CD4-positive, alpha-beta T cell treated with Interleukin-4 for 1 hour (primary cell): ENCODE data around the gene PDLIM4.

ENCODE experiments used
- DNase-seq, 2 donors: peaks; one replicate each; pipeline ENCODE4 v3.0.0-alpha.2; 2020 to 2022

The PDLIM4 gene

DNA sequence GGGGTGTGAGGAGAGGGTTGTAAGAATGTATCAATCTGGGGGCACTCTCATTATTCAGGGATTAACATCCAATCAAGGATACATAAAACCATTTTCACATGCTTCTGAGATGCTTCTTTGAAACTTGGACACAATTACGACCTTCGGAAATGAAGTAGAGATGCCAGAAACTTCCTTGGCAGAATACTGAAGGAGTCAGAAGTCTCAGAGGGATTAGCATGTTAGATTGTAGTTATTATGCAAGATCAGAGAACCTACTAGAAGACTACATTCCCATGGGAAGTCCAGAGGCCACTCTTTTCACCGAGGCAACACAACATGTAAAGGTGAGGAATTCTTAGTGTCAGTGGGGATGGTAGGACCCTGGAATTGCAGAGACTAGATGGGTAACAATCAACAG, 31.6 kb downstream of the PDLIM4 start:
- no peak for DNase-seq

DNA sequence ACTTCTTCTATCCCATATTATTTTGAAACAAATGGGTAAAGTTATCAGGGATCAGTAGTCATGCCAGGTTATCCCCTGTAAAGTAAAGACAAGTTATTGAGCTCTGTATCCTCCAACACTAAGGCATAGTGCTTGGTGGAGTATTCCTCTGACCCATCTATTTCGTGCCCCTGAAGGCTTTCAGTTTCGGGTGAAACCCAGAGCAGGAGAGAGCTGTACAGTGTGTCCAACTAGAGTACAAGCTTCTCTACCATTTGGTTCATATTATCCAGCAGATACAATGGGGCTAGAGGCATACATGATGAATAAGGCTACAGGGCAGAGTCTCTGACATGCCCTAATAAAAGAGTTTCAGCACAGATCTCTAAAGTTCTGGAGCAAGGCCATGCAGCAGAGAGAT, 33.5 kb downstream of the PDLIM4 start:
- DNase-seq: no peak

DNA sequence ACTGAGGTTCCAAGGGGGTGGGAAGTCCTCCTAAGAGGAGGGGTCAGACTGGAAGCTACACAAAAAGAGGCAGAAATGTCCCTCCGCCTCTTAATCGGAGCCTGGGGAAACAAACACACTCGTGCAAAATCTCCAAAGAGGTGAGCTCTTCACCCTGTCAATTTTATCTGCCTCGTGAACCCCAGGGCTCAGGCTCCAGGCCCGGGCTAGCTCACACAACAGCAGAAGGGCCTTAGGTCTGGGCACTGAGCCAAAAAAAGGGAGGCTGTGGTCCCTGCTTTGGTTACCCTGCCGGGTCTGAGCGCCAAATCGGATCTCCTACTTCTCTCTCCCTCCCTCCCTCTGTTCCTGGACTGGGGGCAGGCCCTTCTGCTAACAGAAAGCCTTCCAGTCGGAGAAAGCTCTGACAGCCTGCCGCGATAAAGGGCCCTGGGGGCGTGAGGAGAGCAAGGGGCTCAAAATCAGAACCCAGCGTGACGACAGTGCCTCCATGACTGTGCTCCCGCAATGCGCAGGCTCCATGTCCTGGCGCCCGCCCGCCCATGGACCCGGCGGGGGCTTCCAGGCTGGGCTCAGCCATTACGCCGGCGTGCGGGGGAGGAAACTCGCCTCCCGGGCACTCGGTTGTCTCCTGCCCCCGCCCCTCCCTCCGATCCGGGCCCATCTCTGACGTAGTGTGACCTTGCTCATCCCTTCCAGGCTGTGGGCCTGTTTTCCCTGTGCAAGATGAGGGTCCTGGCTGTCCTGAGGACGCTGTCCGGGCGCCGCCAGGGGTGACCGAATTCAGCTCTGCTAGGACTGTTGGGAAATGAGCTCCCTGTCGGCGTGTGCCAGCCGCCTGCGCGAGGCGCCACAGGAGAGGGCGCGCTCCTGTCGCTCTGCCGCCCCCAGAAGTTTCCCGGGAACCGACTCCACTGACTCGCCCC, 35.8 kb downstream of the PDLIM4 start:
- peak; percentile 55 to 69 for DNase-seq

GRCh38 chr5:132293992-132294727, 36.7 kb downstream of the PDLIM4 start, which contains the start of gene SLC22A4:
Gene SLC22A4 (plus strand): TSS chr5:132294394. CDS start chr5:132294617, 223 bp downstream.
- DNase-seq: peak; percentile 71 to 76

- DNase-seq: peak; percentile 66 to 87
Observed at GRCh38 chr5:132294728-132295504, 37.4 kb downstream of the PDLIM4 start.

DNA sequence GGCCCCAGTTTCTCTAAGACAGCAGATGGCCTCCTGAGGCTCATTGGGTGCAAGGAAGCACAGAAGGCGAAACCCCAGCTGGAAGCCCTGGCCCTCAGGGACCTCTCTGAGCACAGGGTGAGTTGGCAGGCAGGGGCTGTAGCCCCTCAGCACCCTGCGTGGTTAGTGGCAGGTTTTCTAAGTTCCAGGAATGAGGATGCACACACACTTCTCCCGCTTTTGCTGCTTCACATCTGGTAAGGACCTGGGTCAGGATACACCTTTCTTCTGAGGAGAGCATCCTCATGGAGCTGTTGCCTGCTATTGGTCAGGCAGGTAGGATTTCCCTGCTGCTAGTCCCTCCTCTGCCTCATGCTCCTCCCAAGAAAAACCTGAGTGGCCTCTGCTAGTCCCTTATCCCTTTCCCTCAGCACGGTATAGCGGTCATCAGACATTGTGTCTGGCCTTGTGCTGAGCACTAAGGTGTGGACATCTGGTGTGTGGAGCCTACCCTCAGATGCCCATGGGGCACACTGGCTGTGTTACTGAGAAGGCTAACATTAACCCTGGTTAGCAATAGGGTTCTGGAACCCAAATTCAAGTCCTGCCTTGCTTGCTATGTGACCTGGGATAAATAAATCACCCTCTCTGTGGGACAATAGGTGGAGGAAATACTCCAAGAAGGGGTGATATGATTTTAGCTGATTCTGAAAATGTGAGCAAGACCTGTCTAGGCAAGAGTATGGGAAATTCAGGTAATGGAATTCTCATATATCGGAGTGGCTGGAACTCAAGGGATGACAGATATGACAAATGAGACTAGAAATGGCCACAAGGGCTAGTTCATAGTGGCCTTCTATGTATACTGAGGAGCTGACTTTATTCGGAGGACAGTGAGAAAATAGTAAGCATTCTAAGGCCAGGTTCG, 38.3 kb downstream of the PDLIM4 start:
- no peak for DNase-seq

DNA sequence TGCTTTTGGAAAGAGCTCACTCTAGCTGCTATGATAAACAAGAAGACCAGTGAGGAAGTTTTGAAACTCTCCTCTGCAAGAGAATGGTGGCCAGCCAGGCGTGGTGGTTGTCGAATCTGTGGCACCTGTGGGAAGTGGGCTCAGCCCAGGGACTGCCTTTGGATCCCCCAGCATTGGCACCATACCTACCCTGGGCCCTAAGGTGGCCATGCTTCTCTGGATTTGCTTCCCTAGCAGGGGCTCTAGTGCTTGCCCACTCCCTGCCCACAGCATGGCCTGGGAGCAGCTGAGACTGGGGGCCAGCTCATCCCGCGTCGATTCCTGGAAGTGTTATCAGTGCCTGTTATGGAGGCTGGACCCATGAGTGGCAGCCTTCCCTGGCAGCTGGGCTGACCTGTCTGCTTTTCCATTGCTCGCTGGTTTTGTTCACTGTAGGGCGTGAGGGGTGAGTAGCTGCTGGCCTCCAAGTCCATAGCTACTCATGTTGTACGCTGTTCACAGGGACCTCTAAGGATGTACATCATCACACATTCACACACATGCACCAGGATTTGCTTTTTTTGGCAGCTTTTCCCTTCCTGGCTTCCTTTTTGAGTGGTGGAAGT, 39.0 kb downstream of the PDLIM4 start:
- DNase-seq: no peak

DNA sequence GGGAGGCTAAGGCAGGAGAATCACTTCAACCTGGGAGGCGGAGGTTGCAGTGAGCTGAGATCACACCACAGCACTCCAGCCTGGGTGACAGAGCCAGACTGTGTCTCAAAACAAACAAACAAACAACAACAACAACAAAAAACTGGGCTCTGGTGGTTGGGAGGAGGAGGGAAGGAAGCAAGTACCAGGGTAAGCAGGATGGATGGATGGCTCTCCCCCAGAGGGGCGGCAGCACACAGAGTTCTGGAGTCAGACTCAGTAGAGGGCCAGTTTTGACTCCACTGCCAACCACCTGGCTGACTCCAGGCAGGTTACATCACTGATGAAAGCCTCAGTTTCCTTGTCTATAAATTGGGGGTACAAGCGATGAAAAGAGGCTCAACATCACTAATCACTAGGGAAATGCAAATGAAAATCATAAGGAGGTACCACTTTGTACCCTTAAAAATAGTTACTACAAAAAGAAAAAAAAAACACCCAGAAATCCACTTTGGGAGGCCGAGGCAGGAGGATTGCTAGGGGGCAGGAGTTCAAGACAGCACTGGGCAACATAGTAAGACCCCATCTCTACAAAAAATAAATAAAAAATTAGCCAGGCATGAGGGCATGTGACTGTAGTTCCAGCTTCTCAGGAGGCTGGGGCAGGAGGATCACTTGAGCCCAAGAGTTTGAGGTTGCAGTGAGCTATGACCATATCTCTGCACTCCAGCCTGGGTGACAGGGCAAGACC, 39.9 kb downstream of the PDLIM4 start:
- no peak for DNase-seq

DNA sequence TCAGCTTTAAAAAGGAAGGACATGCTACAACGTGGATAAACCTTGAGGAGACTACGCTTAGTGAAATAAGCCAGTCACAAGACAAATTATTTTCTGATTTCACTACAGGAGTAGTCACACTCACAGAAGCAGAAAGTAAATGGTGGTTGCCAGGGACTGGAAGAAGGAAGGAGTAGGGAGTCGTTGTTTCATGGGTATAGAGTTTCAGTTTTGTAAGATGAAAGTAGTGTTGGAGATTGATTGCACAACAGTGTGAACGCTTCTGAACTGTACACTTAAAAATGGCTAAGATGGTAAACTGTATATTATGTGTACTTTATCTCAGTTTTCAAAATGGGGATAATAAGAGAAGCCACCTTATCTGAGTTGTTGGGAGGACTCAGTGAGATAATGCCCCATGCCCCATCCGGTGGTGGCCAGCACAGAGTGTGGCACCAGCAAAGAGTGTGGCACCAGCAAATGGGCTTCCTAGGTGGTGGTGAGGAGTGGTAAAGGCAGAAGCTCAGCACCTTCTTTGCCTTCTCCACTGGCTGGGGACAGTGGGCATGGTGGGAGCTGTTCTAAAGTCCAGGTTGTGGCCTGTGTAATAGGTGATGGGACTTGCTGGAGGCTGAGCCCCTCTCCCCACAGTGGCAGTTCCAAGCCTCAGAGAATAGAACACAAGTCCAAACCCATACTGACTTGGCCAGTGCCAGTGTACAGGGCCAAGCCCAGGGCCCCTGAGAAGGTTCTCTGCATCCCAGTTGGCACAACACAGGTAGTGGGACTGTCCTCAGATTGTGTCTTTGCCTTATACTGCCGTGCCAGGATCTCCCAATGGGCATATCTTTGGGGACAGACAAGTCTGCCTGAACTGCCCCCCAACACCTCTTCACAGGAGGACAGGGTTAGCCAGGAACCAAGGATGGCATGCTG, 41.1 kb downstream of the PDLIM4 start:
- DNase-seq: no peak

DNA sequence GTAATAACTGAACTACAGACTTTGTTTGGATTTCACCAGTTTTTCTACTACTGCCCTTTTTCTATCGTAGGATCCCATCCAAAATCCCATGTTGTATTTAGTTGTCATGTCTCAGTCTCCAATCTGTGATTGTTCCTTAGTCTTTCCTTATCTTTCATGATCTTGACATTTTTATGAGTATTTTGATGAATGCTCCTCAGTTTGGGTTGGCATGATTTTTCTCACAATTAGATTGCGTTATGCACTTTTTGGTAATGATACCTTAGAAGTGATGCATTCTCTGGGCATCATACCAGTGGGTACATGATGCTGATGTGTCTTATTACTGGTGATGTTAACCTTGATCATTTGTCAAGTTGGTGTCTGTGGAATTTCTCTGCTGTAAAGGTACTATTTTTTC, 42.4 kb downstream of the PDLIM4 start:
- DNase-seq: no peak

DNA sequence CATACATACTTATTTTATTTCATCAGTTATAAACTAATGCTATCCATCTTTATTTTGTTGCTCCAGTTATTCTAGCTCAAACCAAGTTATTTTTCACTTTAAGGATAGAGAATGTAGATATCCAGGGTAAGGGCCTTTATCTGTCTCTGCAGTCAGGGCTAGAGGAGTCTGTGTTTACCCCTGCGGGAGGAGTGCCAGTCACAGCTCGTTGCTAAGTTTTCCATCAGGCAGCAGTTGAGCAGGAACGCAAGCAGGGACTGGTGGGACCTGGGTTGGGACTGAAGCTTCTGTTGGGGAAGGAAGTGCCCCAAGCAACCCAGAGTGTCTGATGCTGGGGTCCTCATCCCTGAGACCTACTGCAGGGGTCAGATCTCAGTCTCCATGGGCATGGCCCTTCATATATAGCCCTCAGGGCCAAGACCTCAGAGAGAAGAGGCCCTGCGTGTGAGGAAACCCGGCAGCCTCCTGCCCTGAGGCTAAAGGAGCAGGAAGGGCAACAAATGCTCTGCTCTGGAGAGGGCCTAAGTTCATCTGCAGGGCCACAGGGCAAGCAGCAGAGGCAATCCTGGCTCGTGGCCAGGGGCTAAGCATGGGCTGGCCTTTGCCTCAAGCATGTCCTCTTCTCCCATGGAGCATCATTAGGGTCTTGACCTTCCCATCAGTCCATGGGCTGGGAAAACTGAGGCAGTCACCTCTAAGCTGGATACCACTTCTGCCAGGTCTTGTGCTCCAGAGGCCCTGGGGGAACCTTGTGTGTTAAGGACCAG, 43.3 kb downstream of the PDLIM4 start:
- no peak for DNase-seq

DNA sequence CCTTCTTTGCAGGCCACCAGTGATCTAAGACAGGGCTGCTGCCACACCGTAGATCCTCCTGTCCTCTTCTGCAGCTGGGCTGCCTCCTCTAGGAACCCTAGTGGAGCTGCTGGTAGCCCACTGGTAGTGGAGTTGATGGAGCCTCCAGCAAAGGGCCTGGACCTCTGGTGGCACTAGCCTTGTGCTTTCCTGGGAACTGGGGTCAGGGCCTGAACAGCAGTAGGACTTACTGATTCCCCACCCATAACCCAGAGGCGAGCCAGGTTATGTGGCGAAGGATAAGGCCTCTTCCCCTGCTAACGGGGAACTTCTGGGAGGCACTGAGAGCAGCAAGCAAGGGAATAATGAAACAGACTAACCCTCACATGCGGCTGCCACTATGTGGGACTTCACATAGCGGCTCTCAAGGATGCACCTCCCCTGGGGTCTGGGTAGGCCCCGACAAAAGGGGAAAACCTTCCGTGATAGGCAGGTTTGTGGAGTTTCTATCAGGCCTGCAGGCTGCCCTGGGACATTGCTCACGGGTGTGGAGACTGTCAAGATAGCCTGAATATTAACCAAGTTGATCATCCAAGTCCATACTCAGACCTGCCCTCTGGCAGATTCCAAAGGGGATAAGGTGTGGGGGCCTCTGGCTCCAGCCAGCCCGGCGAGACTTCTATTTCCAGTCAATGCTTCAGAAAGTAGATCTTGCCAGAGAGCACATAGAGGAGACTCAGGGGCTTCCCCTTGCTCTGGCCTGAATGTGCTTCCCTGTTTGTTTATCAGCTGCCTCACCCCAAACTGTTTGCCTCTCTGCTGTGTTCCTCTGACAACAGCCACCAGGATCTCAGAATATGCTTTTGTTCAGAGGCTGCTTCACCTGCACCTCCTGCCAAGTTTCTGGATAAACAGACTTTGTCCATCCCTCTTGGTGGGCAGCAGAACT, 44.1 kb downstream of the PDLIM4 start:
- DNase-seq: peak in 1 of 2 donors; percentile 21

GRCh38 chr5:132302413-132302812, 44.9 kb downstream of the PDLIM4 start:
- DNase-seq: no peak

GRCh38 chr5:132303589-132303988, 46.1 kb downstream of the PDLIM4 start:
- no peak for DNase-seq

DNA sequence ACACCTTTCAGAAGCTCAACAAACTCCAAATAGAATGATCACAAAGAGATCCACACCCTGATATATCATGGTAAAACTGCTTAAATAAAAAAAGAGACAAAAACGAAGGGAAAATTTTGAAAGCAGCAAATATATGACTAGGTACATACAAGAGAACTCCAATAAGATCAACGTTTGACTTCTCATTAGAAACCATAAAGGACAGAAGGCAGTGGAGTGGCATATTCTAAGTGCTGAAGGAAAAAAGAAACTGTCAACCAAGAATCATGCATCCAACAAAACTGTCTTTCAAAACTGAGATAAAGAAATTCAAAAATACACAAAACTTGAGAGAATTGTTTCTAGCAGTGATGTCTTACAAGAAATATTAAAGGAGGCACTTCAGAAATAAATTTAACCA, 47.9 kb downstream of the PDLIM4 start:
- no peak for DNase-seq

DNA sequence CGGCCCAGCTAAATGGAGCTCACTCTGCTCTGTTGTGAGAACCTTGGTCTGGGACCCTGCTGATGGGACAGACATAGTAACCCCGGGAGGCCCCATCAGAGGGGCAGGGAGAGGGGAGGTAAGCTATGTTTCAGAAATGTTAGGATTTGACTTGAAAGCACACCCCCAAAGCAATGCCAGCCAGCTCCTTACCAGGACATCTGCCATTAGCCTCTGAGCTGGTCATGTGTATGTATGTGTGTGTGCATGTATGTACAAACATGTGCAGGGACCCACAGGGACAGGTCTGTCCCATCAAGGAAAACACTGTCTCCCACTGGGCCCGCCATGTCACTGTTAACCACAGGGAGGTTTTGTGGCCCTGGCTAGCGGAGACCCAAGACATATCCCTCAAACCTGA, 51.2 kb downstream of the PDLIM4 start:
- DNase-seq: no peak

DNA sequence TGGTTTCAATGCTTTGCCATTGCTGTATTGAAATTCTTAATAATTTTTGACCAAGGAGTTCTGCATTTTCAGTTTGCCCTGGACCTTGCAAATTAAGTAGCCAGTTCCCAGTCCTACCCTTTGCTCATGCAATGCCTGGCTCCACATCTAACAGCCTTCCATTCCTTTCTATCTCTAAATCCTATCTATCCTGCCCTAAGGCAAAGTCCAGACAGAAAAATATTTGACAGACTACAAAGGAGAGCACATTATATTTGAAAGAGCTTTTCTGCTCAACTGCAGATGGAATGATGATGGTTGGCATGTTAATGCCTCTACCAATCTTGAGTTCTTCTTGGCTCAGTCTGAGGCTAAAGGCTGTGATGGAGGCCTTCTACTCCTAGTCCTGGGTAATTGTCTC, 52.2 kb downstream of the PDLIM4 start:
- no peak for DNase-seq
